K562 (cell line): Measurements from ENCODE around the gene TBL2. TPM values are rescaled to one million over a fixed set of nuclear protein-coding genes. Genes with fewer than 3 reads are reported as not detected.

ENCODE experiments used
- ARID3B ChIP-seq: fragments of 250-450 bp; sonication (Bioruptor Pico); IDR thresholded peaks from 2 replicates; pipeline ENCODE4 v1.4.0; 2020; ENCODE audit warnings: borderline replicate concordance
- BCLAF1 ChIP-seq, 2 experiments: fragments of 450-650 bp in 1 of 2; IDR thresholded peaks; 2 replicates each; pipeline ENCODE4 v1.6.1; 2011 to 2017; ENCODE audit warnings: low read depth in 2 of 2, antibody characterized with exemption in 1 of 2, borderline replicate concordance in 1 of 2, low read length in 1 of 2, mild to moderate bottlenecking in 1 of 2, mixed read lengths in 1 of 2; ENCODE audit not compliant: control insufficient read depth in 1 of 2
- DEAF1 ChIP-seq: fragments of 450-650 bp; formaldehyde crosslinking; IDR thresholded peaks from 2 replicates; pipeline ENCODE4 v1.4.0; 2020; ENCODE audit warnings: mild to moderate bottlenecking, moderate library complexity
- E2F6 ChIP-seq, 2 experiments: IDR thresholded peaks; 2 replicates each; pipeline ENCODE4 v1.6.1; 2011; ENCODE audit warnings: borderline replicate concordance in 1 of 2, control low read depth in 1 of 2, low read depth in 1 of 2, low read length in 1 of 2, mild to moderate bottlenecking in 1 of 2, mixed read lengths in 1 of 2, moderate library complexity in 1 of 2; ENCODE audit not compliant: insufficient read depth in 1 of 2, insufficient read length in 1 of 2, poor library complexity in 1 of 2, severe bottlenecking in 1 of 2; ENCODE audit errors: extremely low read depth in 1 of 2
- GABPB2 ChIP-seq: fragments of 250-450 bp; sonication (Bioruptor Pico); conservative IDR thresholded peaks from 2 replicates; pipeline ENCODE4 v1.5.1; 2021; ENCODE audit warnings: mild to moderate bottlenecking
- HDGF ChIP-seq: fragments of 450-650 bp; IDR thresholded peaks from 2 replicates; pipeline ENCODE4 v1.6.1; 2016
- IFI16 ChIP-seq: fragments of 250-450 bp; sonication (Bioruptor Pico); IDR thresholded peaks from 2 replicates; pipeline ENCODE4 v2.1.2; 2022; ENCODE audit warnings: mild to moderate bottlenecking, inconsistent platforms
- IRF1 ChIP-seq: sonication (generic); formaldehyde crosslinking; IDR thresholded peaks from 2 replicates; pipeline ENCODE4 v1.8.0; 2022; ENCODE audit warnings: missing genetic modification reagents, mild to moderate bottlenecking, borderline replicate concordance
- MCM5 ChIP-seq: fragments of 450-650 bp; IDR thresholded peaks from 2 replicates; pipeline ENCODE4 v1.6.1; 2016; ENCODE audit warnings: low read depth
- PHB2 ChIP-seq: fragments of 450-650 bp; IDR thresholded peaks from 2 replicates; pipeline ENCODE4 v1.6.1; 2017; ENCODE audit warnings: low read depth
- PHF21A ChIP-seq: fragments of 450-650 bp; IDR thresholded peaks from 2 replicates; pipeline ENCODE4 v1.6.1; 2017; ENCODE audit warnings: low read depth, borderline replicate concordance
- RFX1 ChIP-seq: fragments of 450-650 bp; IDR thresholded peaks from 2 replicates; pipeline ENCODE4 v1.6.1; 2016; ENCODE audit warnings: mild to moderate bottlenecking, moderate library complexity
- SRSF1 ChIP-seq: fragments of 200-400 bp; formaldehyde crosslinking; IDR thresholded peaks from 2 replicates; pipeline ENCODE4 v1.6.1; 2017; ENCODE audit warnings: mild to moderate bottlenecking, low read depth, low read length, moderate library complexity
- TAF9B ChIP-seq: fragments of 450-650 bp; IDR thresholded peaks from 2 replicates; pipeline ENCODE4 v1.6.1; 2018; ENCODE audit warnings: mild to moderate bottlenecking; ENCODE audit not compliant: partially characterized antibody
- TCF7 ChIP-seq: sonication (generic); IDR thresholded peaks from 2 replicates; pipeline ENCODE4 v1.6.1; 2016; ENCODE audit warnings: antibody characterized with exemption, borderline replicate concordance
- TEAD2 ChIP-seq: fragments of 450-650 bp; IDR thresholded peaks from 2 replicates; pipeline ENCODE4 v1.6.1; 2016; ENCODE audit warnings: missing genetic modification characterization, control low read depth, missing compliant biosample characterization
- ZNF217 ChIP-seq: sonication (generic); formaldehyde crosslinking; IDR thresholded peaks from 2 replicates; pipeline ENCODE4 v1.8.0; 2022; ENCODE audit warnings: mild to moderate bottlenecking, missing genetic modification reagents
- ZNF239 ChIP-seq: fragments of 250-450 bp; sonication (Bioruptor Pico); IDR thresholded peaks from 2 replicates; pipeline ENCODE4 v1.4.0; 2020; ENCODE audit warnings: mild to moderate bottlenecking
- ZNF316 ChIP-seq: fragments of 450-650 bp; IDR thresholded peaks from 2 replicates; pipeline ENCODE4 v1.6.1; 2016
- ZNF76 ChIP-seq: fragments of 250-450 bp; sonication (Bioruptor Pico); IDR thresholded peaks from 2 replicates; pipeline ENCODE4 v1.4.0; 2020; ENCODE audit warnings: mild to moderate bottlenecking, moderate library complexity, borderline replicate concordance
- polyA plus RNA-seq, 8 experiments: library from polyadenylated mRNA; depleted of rRNA in 4 of 8; stranded (reverse) in 5 of 8; unstranded in 3 of 8; fragments of >200 nt; fragmentation: Nextera tagmentation in 2 of 8; fragmentation: Illumina TruSeq in 1 of 8; extraction: Ambion mirVana in 2 of 8; extraction: Trizol in 1 of 8; gene quantifications; 2 replicates each; pipeline versions ENCODE4 v1.2.1 to v1.2.3, GENCODE V29; 2011 to 2014; ENCODE audit warnings: inconsistent platforms in 1 of 8, missing spikeins in 1 of 8
- total RNA-seq, 7 experiments: library from RNA; depleted of rRNA in 6 of 7; stranded (reverse); fragments of >200 nt in 6 of 7; fragmentation: Illumina TruSeq in 2 of 7; extraction: Trizol in 2 of 7; gene quantifications; 2 replicates each; pipeline versions ENCODE4 v1.2.1 to v1.2.3, GENCODE V29; 2011 to 2021; ENCODE audit warnings: low replicate concordance in 1 of 7

TBL2 gene
- total and polyA plus RNA-seq, 9 of the 15 experiments (the other 6 are each of a cell fraction or from before 2014, with no cell fraction given) = 2.5 to 123 (median 49.2) TPM

- TF ChIP-seq BCLAF1 (IDR thresholded peaks at IDR 0.05; ENCODE audit: borderline replicate concordance in 1 of 2, control insufficient read depth in 1 of 2, low read depth in 2 of 2, low read length in 1 of 2) (no peak), DEAF1 (CRISPR knock-in tag) (no peak), MCM5 (no peak), IFI16 (CRISPR knock-in tag) (no peak), ZNF239 (CRISPR knock-in tag) (no peak; the same call in 1 of the 2 replicates), ARID3B (CRISPR knock-in tag) (no peak), RFX1 (no peak), ZNF217 (CRISPR knock-in tag) (no peak), GABPB2 (CRISPR knock-in tag) (no peak), E2F6 (IDR thresholded peaks at IDR 0.05; ENCODE audit: borderline replicate concordance in 1 of 2, extremely low read depth in 1 of 2, insufficient read depth in 1 of 2, insufficient read length in 1 of 2, low read depth in 1 of 2, low read length in 1 of 2, poor library complexity in 1 of 2, severe bottlenecking in 1 of 2) (peak in 1 of 2 experiments; percentile 44), PHB2 (no peak), IRF1 (CRISPR knock-in tag) (no peak; the same call in 1 of the 2 replicates), ZNF316 (no peak), PHF21A (no peak), TCF7 (no peak), HDGF (no peak), TEAD2 (tag) (no peak), TAF9B (no peak), SRSF1 (no peak), ZNF76 (peak; percentile 69; the same call in 1 of the 2 replicates)
Observed at GRCh38 chr7:73578342-73579128, at the start of gene TBL2 (continued).
